CD4-positive, alpha-beta T cell treated with Interferon gamma for 1 hour (primary cell): Measurements from ENCODE around the gene VAMP5.
"Not testable (repeated sequence)": the region's sequence is repeated elsewhere in the genome, so short reads cannot be mapped to it uniquely, and the experiment has no call there.

ENCODE experiments used
- DNase-seq: peaks from one replicate; pipeline ENCODE4 v3.0.0-alpha.2; 2020

The VAMP5 gene

DNA sequence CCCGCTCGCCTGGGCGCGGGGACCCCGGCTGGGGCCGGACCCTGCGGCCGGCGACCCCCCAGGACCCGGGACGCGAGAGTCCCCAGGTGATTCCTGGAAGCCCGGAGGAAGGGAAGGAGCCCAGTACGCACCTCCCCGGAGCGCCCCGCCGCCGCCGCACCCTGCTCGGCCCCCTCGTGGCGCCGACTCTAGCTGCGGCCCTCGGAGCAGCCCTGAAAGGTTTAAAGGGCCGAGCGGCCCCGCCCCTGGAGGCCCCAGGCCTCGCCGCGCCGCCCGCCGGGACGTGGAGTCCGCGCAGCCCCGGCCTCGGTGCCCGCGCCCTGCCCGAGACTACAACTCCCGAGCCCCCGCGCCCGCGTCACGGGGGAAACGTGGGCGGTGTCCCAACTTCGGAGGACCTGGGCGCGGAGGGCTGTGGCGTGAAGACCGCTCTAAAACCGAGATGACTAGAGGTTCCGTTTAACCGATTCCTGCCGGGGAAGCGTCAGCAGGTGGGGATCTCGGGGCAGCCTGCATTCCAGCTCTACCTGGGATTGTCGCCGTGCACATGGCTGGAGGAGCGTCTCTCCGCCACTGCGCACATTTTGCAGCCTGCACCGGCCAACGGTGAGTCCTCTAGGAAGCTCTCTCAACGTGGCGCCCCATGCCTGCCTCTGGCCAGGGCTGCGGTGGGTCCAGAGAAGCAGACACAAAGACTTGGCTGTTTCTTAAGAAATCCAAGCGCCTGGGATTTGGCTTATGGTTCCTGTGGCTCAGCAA is 18.4 kb downstream of the VAMP5 start, which contains the start of gene TMEM150A:
Gene TMEM150A, minus strand, starts transcription at position 223 of the 759 bp plus-strand sequence. CDS start 750 bp downstream, outside the sequence.
- DNase-seq = peak; percentile 88

- not testable (repeated sequence) for DNase-seq
Observed at GRCh38 chr2:85604133-85604444, 19.9 kb downstream of the VAMP5 start.

DNA sequence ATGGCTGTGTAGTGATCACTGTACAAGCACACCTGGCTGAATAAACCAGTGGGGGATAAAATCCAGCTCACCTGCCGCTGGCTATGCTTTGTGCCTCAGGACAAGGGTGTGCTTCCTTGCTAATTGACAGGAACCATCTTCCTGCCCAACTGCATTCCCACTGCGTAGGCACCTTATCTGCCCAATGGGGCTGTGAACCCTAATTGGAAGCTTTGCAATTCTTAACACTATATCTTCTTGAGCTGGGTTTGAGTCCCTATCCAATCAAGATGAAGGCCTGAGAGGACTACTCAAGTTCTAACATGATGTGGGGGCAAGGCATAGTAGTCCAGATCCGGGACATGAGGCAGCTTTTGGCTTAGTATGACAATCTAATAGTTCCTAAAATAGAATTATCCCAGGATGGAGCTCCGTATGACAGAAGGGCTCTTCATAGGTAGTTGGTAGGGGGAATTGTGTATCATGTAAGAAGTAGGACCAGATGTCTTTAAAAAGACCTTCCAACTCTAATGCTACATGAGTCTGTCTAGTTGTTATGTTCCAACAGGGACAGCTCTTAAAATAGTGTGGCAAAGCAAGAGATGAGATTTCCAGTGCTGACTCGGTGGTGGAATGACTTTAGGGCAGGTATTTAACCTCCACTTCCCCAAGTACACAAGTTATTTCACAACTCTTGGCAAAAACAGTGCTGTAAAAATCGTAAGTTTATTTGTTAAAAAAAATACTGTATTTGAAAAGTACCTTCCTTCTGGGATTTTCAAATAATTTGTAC is 20.5 kb downstream of the VAMP5 start:
- no peak for DNase-seq

DNA sequence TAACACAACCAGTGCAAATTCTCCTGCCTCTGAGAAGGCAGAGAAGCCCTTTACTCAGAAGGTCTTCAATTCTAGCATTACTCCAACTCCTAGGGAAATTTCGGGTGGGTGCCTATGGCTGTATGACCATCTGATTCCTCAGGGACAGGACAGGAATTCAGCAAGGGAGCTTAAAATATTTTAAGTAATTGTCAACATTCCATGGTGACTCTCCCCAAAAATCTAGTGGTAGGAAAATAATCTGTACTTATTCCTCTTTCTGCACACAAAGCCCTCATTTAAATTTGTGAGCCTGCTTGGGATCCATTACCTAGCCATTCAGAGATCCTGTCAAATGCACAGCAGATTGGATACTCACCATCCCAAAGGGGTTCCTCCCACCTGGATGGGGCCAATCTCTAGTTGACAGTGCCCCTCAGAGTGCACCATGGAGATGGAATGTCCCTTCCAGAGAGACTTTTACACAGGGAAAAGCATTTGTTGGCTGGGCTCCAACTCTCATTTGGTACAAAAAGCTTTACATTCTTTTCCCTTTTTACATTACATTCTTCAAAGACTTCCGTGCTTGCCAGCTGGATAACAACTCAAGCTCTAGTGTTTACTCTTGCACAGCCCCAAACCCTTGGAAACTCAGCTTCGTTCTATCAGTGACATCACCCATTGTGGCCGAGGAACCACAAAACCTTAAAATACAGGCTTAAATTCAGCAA is 21.3 kb downstream of the VAMP5 start:
- DNase-seq = no peak

- DNase-seq = no peak
Observed at GRCh38 chr2:85606116-85606455, 21.9 kb downstream of the VAMP5 start.

DNA sequence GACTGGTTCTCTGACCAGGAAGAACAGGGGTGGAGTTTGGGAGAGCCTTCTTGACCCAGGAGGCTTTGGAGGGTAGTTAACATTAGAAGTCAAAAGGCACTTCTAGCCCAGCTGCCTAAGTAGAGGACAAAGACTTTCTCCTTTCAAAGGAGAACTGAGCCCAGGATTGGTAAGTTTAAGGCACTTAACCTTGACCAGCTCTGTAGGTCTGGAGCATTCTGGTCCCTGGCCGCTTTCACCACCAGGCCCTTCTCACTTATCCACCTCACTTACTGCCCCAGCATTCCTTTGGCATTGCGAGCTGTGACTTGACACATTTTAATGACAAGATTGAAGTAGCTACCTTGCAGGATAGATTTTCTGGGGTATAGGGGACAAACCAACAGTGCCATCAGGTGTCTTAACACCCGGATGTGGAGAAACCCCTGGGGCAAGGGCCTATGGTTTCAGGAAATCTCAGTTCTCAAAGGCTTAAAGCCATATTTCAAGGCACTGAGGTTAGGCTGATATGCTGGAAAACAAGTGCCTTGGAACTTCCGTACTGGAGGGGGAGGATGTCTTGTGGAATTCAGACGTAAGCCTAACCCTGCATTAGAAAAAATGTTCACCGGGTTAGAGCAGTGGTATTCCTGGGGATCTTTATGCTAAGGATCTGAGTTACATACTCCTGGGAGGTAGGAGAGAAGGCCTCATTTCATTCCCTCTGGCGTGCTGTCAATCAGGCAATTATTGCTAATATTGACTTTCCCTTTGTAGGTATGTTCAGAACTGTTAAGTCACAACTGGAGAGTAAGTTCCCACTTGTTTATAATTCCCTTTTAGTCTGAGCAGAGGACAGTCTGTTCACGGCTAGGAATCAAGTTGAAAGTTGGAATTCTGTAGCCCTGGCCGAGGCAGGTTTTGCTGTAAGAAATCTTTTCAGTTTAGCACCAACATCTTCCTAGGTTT is 23.3 kb downstream of the VAMP5 start:
- DNase-seq = no peak

GRCh38 chr2:85611217-85611704 is 27.0 kb downstream of the VAMP5 start:
- DNase-seq = no peak

- DNase-seq = peak; percentile 83
Observed at GRCh38 chr2:85611705-85612587, 27.7 kb downstream of the VAMP5 start, which contains the start of gene C2orf68. C2orf68 (minus strand) TSS chr2:85612066; CDS start chr2:85611984, 82 bp downstream.

DNA sequence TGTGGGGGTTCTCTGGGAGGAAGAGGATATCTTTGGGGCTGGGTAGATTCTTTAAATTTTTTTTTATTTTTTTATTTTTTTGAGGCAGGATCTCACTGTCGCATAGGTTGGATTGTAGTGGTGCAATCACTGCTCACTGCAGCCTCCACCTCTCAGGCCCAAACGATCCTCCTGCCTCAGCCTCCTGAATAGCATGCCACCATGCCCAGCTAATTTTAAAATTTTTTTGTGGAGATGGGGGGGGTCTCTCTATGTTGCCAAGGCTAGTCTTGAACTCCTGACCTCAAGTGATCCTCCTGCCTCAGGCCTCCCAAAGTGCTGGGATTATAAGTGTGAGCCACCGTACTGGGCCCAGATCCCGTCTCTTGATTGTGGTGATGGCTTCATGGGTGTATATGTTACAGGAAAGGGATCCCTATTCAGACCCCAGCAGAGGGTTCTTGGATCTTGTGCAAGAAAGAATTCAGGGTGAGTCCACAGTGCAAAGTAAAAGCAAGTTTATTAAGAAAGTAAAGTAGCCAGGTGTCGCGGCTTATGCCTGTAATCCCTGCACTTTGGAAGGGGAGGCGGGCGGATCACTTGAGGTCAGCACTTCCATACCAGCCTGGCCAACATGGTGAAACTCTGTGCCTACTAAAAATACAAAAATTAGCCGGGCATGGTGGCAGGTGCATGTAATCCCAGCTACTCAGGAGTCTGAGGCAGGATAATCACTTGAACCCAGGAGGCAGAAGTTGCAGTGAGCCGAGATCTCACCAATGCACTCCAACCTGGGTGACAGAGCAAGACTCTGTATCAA is 29.7 kb downstream of the VAMP5 start:
- no peak for DNase-seq

- DNase-seq = not testable (repeated sequence)
Observed at GRCh38 chr2:85614757-85615156, 30.5 kb downstream of the VAMP5 start.

DNA sequence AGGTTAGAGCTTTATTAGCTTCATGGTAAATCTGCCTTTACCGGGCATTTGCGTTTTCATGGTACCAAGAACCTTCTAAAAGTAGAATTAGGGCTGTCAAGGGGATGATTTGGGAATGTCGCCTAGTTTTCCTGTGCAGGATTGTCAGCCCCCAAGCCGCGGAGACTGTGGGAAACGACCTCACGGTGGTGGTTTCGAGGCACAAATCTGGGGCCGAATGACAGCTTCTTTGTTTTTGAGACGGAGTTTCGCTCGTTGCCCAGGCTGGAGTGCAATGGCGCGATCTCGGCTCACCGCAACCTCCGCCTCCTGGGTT is 31.1 kb downstream of the VAMP5 start:
- no peak for DNase-seq

DNA sequence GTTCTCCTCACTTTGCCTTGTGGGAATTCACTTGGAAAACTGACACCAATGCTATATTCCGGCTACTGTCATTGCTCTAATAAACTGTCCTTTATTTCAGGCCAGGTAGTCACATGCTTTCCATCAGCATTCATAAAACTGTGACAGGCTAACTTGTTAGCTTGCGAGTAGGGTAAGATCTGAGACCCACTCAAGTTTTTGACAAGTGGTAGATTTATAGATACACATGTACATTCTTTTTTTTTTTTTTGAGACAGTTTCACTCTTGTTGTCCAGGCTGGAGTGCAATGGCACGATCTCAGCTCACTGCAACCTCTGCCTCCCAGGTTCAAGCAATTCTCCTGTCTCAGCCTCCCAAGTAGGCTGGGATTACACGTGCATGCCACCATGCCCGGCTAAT is 33.5 kb downstream of the VAMP5 start:
- DNase-seq = not testable (repeated sequence)

GRCh38 chr2:85619617-85620016 is 35.4 kb downstream of the VAMP5 start:
- no peak for DNase-seq

DNA sequence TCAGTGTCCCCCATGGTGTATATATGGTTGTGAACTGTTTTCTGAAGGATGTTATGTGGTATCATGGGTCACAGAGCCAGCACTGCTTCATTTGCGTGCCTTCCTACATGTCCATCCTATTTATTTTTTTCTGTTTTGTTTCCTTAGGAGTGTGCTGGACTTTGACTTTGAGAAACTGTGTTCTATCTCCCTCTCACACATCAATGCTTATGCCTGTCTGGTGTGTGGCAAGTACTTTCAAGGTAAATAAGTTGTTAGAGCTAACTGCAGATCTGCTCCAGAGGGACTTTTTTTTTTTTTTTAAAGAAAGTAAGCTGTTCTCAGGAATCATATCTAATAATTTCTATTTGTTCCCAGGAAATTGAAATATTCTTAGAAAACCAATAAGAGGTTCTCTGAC is 37.1 kb downstream of the VAMP5 start:
- no peak for DNase-seq

- DNase-seq = no peak
Observed at GRCh38 chr2:85623991-85624390, 39.8 kb downstream of the VAMP5 start.

- no peak for DNase-seq
Observed at GRCh38 chr2:85628658-85629057, 44.4 kb downstream of the VAMP5 start.

DNA sequence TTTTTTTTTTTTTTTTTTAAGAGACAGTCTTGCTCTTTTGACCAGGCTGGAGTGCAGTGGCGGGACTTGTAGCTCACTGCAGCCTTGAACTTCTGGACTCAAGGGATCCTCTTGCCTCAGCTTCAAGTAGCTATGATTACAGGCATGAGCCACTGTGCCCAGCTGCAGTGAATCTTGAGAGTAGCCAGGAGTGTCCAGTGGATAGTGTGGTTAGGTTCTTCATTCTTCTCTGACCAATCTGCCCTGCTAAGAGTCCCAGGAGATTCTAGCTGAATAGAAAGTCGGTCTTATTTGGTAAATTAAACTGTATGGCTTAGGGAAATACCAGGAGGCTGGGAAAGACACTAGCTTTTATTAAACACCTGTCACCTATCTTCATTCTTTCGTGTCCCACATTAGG is 47.1 kb downstream of the VAMP5 start:
- no peak for DNase-seq

DNA sequence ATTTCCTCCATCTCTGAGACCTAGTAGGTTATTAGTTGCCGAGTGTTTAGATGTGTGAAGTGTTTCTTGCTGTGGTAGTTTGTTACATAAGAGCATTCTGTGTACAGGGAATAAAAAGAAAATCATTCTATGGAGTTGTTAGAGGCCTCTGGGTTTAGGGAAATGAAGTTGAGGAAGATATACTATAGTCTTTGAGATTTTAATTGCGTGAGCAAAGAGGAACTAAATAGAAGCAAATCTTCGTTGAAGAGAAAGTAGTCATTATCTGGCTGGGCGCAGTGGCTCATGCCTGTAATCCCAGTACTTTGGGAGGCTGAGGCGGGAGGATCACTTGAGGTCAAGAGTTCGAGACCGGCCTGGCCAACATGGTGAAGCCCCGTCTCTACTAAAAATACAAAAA is 50.8 kb downstream of the VAMP5 start:
- DNase-seq = no peak

GRCh38 chr2:85635636-85636035 is 51.4 kb downstream of the VAMP5 start:
- no peak for DNase-seq

- DNase-seq = no peak
Observed at GRCh38 chr2:85642725-85643124, 58.5 kb downstream of the VAMP5 start.
